Liver (tissue), 9 donors: Measurements from ENCODE around the gene YBX3. TPM values are rescaled to one million over a fixed set of nuclear protein-coding genes. Genes with fewer than 3 reads are reported as not detected.

Source experiments
- DNase-seq: peaks from one replicate; pipeline ENCODE4 v3.0.0-alpha.2; 2017; ENCODE audit warnings: low spot score
- H3K27ac ChIP-seq, 2 donors: one replicate each; pipeline ENCODE4 v1.7.0; 2013; ENCODE audit warnings: inconsistent platforms in 2 of 2, low read length in 2 of 2, control low read depth in 1 of 2, low read depth in 1 of 2, mild to moderate bottlenecking in 1 of 2
- H3K27me3 ChIP-seq, 4 donors: one replicate each; pipeline versions ENCODE4 v1.6.1 to v1.7.0; 2013; ENCODE audit warnings: low read length in 3 of 4, inconsistent platforms in 1 of 4, mild to moderate bottlenecking in 1 of 4, moderate library complexity in 1 of 4; ENCODE audit not compliant: control insufficient read depth in 4 of 4, insufficient read depth in 4 of 4
- H3K36me3 ChIP-seq, 4 donors: one replicate each; pipeline versions ENCODE4 v1.6.1 to v1.7.0; 2013; ENCODE audit warnings: low read length in 3 of 4, mild to moderate bottlenecking in 3 of 4, low read depth in 1 of 4, moderate library complexity in 1 of 4; ENCODE audit not compliant: control insufficient read depth in 4 of 4, insufficient read depth in 3 of 4
- H3K4me1 ChIP-seq, 4 donors: one replicate each; pipeline versions ENCODE4 v1.6.1 to v1.7.0; 2013; ENCODE audit warnings: low read length in 3 of 4, mild to moderate bottlenecking in 3 of 4, moderate library complexity in 1 of 4; ENCODE audit not compliant: control insufficient read depth in 4 of 4, insufficient read depth in 4 of 4
- H3K4me3 ChIP-seq, 3 donors: one replicate each; pipeline versions ENCODE4 v1.6.1 to v1.7.0; 2013; ENCODE audit warnings: low read length in 3 of 3, control low read depth in 1 of 3, low read depth in 1 of 3, mild to moderate bottlenecking in 1 of 3
- H3K9ac ChIP-seq, 2 donors: one replicate each; pipeline ENCODE4 v1.7.0; 2013; ENCODE audit warnings: low read length in 2 of 2, mild to moderate bottlenecking in 2 of 2, moderate library complexity in 2 of 2, control low read depth in 1 of 2, low read depth in 1 of 2
- H3K9me3 ChIP-seq, 4 donors: one replicate each; pipeline versions ENCODE4 v1.6.1 to v1.7.0; 2013; ENCODE audit warnings: low read length in 3 of 4; ENCODE audit not compliant: control insufficient read depth in 4 of 4
- ATF3 ChIP-seq: IDR thresholded peaks from 2 replicates; pipeline ENCODE4 v1.6.1; 2016; ENCODE audit warnings: antibody characterized with exemption
- EGR1 ChIP-seq, 2 donors: IDR thresholded peaks; 2 replicates each; pipeline ENCODE4 v1.6.1; 2016 to 2018; ENCODE audit warnings: antibody characterized with exemption in 2 of 2, low read depth in 2 of 2
- FOXA1 ChIP-seq: IDR thresholded peaks from 2 replicates; pipeline ENCODE4 v1.6.1; 2016; ENCODE audit warnings: antibody characterized with exemption
- FOXA2 ChIP-seq: IDR thresholded peaks from 2 replicates; pipeline ENCODE4 v1.6.1; 2016; ENCODE audit warnings: antibody characterized with exemption
- GABPA ChIP-seq, 2 donors: IDR thresholded peaks in 1 of 2; conservative IDR thresholded peaks in 1 of 2; 2 replicates each; pipeline ENCODE4 v1.6.1; 2016; ENCODE audit warnings: antibody characterized with exemption in 2 of 2, mild to moderate bottlenecking in 1 of 2, moderate library complexity in 1 of 2
- HNF4A ChIP-seq, 2 donors: conservative IDR thresholded peaks; 2 replicates each; pipeline ENCODE4 v1.6.1; 2016; ENCODE audit warnings: antibody characterized with exemption in 2 of 2, mild to moderate bottlenecking in 2 of 2
- HNF4G ChIP-seq: IDR thresholded peaks from 2 replicates; pipeline ENCODE4 v1.6.1; 2016; ENCODE audit warnings: antibody characterized with exemption
- JUND ChIP-seq, 2 donors: IDR thresholded peaks; 2 replicates each; pipeline ENCODE4 v1.6.1; 2016; ENCODE audit warnings: antibody characterized with exemption in 2 of 2
- MAX ChIP-seq: IDR thresholded peaks from 2 replicates; pipeline ENCODE4 v1.6.1; 2016; ENCODE audit warnings: antibody characterized with exemption
- NR2F2 ChIP-seq: IDR thresholded peaks from 2 replicates; pipeline ENCODE4 v1.6.1; 2016; ENCODE audit warnings: antibody characterized with exemption
- RAD21 ChIP-seq, 2 donors: IDR thresholded peaks; 2 replicates each; pipeline ENCODE4 v1.6.1; 2016; ENCODE audit warnings: antibody characterized with exemption in 2 of 2, mild to moderate bottlenecking in 2 of 2
- REST ChIP-seq: IDR thresholded peaks from 2 replicates; pipeline ENCODE4 v1.6.1; 2016; ENCODE audit warnings: antibody characterized with exemption, mild to moderate bottlenecking
- RXRA ChIP-seq, 2 donors: IDR thresholded peaks; 2 replicates each; pipeline ENCODE4 v1.6.1; 2017 to 2018; ENCODE audit warnings: antibody characterized with exemption in 2 of 2, mild to moderate bottlenecking in 1 of 2
- SP1 ChIP-seq: IDR thresholded peaks from 2 replicates; pipeline ENCODE4 v1.6.1; 2018; ENCODE audit warnings: antibody characterized with exemption, mild to moderate bottlenecking
- TAF1 ChIP-seq: conservative IDR thresholded peaks from 2 replicates; pipeline ENCODE4 v1.6.1; 2016; ENCODE audit warnings: antibody characterized with exemption, mild to moderate bottlenecking
- YY1 ChIP-seq: IDR thresholded peaks from 2 replicates; pipeline ENCODE4 v1.6.1; 2016; ENCODE audit warnings: antibody characterized with exemption, mild to moderate bottlenecking
- ZBTB33 ChIP-seq: IDR thresholded peaks from 2 replicates; pipeline ENCODE4 v1.6.1; 2016; ENCODE audit warnings: antibody characterized with exemption
- WGBS: extraction: QIAGEN DNeasy Blood & Tissue Kit; methylation state at CpG from one replicate; pipeline ENCODE4 v1.1.7; 2013; 5-methylcytosine and 5-hydroxymethylcytosine counted together
- polyA plus RNA-seq, 2 donors: library from polyadenylated mRNA; stranded (reverse) in 1 of 2; unstranded in 1 of 2; fragments of 200-250 nt in 1 of 2; fragments of >200 nt in 1 of 2; fragmentation: Nextera tagmentation in 1 of 2; extraction: Ambion mirVana in 1 of 2; gene quantifications; one replicate each; pipeline versions ENCODE4 v1.2.1 to v1.2.3, GENCODE V29; 2013 to 2015
- total RNA-seq, 2 donors: library from RNA; depleted of rRNA; stranded (reverse); fragments of >200 nt; gene quantifications; one replicate each; pipeline ENCODE4 v1.2.3, GENCODE V29; 2014
- TF ChIP-seq, protein P1 (sequence below): fragments of 150-350 bp; IDR thresholded peaks from 2 replicates; pipeline ENCODE4 v1.5.1; 2017; ENCODE audit warnings: improper control_type of control experiment, low read depth, low read length; ENCODE audit not compliant: missing input control
- donor health status: healthy.
- donor health status: healthy.
- donor health status: healthy.
- donor health status: healthy.
- donor health status: healthy.

YBX3 gene
- total and polyA plus RNA-seq, 4 donors: 6.8 to 116 (median 15.7) TPM

DNA sequence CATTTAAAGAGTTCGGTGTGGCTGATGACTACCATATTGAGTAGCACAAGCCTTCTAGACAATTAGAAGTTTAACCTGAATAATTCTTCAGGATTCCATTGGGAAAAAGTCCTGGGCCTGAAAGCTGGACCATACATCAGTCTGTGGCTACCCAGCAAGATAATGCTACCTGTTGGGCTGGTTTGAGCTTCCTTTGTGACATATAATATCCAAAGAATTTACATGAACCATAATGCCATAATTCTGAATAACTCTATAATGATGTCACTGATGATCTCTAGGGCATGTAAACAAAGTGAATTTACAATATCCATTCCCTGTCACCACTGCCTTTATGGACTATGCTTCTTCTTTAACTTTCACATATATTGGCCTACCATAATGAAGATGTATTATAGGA, 3.8 kb upstream of the YBX3 start:
- no peaks in the 10 kb centered on the region for H3K9me3 ChIP-seq
- peaks cover 0 to 13% (median 6%) of the 10 kb centered on the region in 4 donors for H3K4me1 ChIP-seq
- no peak overlapping the region for H3K4me3 ChIP-seq
- H3K9ac ChIP-seq: no peak overlapping the region
- no peaks in the 10 kb centered on the region for H3K36me3 ChIP-seq
- no peak for TF ChIP-seq MAX
- no peak for TF ChIP-seq YY1
- no peak for TF ChIP-seq FOXA1
- TF ChIP-seq JUND (IDR thresholded peaks at IDR 0.05): no peak
- no peak for TF ChIP-seq FOXA2
- TF ChIP-seq NR2F2: no peak
- no peak for TF ChIP-seq ATF3
- TF ChIP-seq HNF4A (conservative IDR thresholded peaks at IDR 0.05): no peak
- TF ChIP-seq, protein P1, sequence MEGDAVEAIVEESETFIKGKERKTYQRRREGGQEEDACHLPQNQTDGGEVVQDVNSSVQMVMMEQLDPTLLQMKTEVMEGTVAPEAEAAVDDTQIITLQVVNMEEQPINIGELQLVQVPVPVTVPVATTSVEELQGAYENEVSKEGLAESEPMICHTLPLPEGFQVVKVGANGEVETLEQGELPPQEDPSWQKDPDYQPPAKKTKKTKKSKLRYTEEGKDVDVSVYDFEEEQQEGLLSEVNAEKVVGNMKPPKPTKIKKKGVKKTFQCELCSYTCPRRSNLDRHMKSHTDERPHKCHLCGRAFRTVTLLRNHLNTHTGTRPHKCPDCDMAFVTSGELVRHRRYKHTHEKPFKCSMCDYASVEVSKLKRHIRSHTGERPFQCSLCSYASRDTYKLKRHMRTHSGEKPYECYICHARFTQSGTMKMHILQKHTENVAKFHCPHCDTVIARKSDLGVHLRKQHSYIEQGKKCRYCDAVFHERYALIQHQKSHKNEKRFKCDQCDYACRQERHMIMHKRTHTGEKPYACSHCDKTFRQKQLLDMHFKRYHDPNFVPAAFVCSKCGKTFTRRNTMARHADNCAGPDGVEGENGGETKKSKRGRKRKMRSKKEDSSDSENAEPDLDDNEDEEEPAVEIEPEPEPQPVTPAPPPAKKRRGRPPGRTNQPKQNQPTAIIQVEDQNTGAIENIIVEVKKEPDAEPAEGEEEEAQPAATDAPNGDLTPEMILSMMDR: no peak
- no peak for TF ChIP-seq REST
- no peak for TF ChIP-seq RXRA (IDR thresholded peaks at IDR 0.05)
- no peak for TF ChIP-seq ZBTB33
- TF ChIP-seq EGR1 (IDR thresholded peaks at IDR 0.05; ENCODE audit: low read depth in 2 of 2): no peak
- no peak for TF ChIP-seq RAD21 (IDR thresholded peaks at IDR 0.05)
- TF ChIP-seq TAF1: no peak
- TF ChIP-seq GABPA (IDR thresholded peaks at IDR 0.05 in 1 of 2, conservative IDR thresholded peaks at IDR 0.05 in 1 of 2): no peak
- no peak for TF ChIP-seq SP1
- TF ChIP-seq HNF4G: no peak
- DNase-seq: no peak
- no peak overlapping the region for H3K27ac ChIP-seq
- H3K27me3 ChIP-seq: peaks cover 0 to 9% (median 0%) of the 10 kb centered on the region in 4 donors
- 97% methylated on average over 1 of the region's 1 CpG for WGBS
